ENCODE data around the gene MLF2. TPM values are rescaled to one million over a fixed set of nuclear protein-coding genes. Genes with fewer than 3 reads are reported as not detected.

Gene MLF2
- total and polyA plus RNA-seq, 10 of the 15 experiments (the other 5 are each of a cell fraction or from before 2014, with no cell fraction given), result 13.5 to 222 (median 130) TPM

GRCh38 chr12:6766651-6767349 lies 13.9 kb upstream of the MLF2 start (continued):
- no peak for TF ChIP-seq CEBPZ (IDR thresholded peaks at IDR 0.05; ENCODE audit: low read depth, low read length)
- no peak for TF ChIP-seq MYB (IDR thresholded peaks at IDR 0.05; ENCODE audit: borderline replicate concordance, low read depth, low read length)
- peak in 1 of 2 experiments; percentile 17; a peak in 1 of 3 replicates for TF ChIP-seq EGR1 (IDR thresholded peaks at IDR 0.05; ENCODE audit: borderline replicate concordance in 1 of 2, low read depth in 2 of 2, low read length in 2 of 2)
- TF ChIP-seq HDAC2 (IDR thresholded peaks at IDR 0.05), result no peak
- peak; percentile 73; the same call in 1 of the 2 replicates for TF ChIP-seq LARP7 (IDR thresholded peaks at IDR 0.05)
- TF ChIP-seq NFIC (IDR thresholded peaks at IDR 0.05; ENCODE audit: low read depth, low read length), result no peak
- TF ChIP-seq SIN3A (IDR thresholded peaks at IDR 0.05; ENCODE audit: low read depth, low read length), result 0 out of 2 replicates have a peak, but pooled peaks have one; percentile 30
- no peak for TF ChIP-seq RBBP5 (conservative IDR thresholded peaks at IDR 0.05)
- TF ChIP-seq DPF2 (IDR thresholded peaks at IDR 0.05), result peak; percentile 71; the same call in 1 of the 2 replicates
- no peak for TF ChIP-seq ASH2L (IDR thresholded peaks at IDR 0.05; ENCODE audit: borderline replicate concordance, low read depth)
- peak; percentile 60 for TF ChIP-seq YY1 (IDR thresholded peaks at IDR 0.05; ENCODE audit: low read depth, low read length)
- 0 out of 2 replicates have a peak, but pooled peaks have one; percentile 41 for TF ChIP-seq HDGF (IDR thresholded peaks at IDR 0.05)
- TF ChIP-seq, protein P1, sequence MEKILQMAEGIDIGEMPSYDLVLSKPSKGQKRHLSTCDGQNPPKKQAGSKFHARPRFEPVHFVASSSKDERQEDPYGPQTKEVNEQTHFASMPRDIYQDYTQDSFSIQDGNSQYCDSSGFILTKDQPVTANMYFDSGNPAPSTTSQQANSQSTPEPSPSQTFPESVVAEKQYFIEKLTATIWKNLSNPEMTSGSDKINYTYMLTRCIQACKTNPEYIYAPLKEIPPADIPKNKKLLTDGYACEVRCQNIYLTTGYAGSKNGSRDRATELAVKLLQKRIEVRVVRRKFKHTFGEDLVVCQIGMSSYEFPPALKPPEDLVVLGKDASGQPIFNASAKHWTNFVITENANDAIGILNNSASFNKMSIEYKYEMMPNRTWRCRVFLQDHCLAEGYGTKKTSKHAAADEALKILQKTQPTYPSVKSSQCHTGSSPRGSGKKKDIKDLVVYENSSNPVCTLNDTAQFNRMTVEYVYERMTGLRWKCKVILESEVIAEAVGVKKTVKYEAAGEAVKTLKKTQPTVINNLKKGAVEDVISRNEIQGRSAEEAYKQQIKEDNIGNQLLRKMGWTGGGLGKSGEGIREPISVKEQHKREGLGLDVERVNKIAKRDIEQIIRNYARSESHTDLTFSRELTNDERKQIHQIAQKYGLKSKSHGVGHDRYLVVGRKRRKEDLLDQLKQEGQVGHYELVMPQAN (conservative IDR thresholded peaks at IDR 0.05), result peak; percentile 73; the same call in 1 of the 2 replicates
- TF ChIP-seq, protein P2, sequence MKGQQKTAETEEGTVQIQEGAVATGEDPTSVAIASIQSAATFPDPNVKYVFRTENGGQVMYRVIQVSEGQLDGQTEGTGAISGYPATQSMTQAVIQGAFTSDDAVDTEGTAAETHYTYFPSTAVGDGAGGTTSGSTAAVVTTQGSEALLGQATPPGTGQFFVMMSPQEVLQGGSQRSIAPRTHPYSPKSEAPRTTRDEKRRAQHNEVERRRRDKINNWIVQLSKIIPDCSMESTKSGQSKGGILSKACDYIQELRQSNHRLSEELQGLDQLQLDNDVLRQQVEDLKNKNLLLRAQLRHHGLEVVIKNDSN (IDR thresholded peaks at IDR 0.05; ENCODE audit: borderline replicate concordance, extremely low read length, insufficient read depth, low read depth, low read length), result no peak
- TF ChIP-seq CBX3 (IDR thresholded peaks at IDR 0.05; ENCODE audit: borderline replicate concordance, low read depth), result no peak
- no peak for TF ChIP-seq TARDBP (IDR thresholded peaks at IDR 0.05; ENCODE audit: borderline replicate concordance)
- no peak for TF ChIP-seq SMAD5 (IDR thresholded peaks at IDR 0.05; ENCODE audit: low read depth)
- TF ChIP-seq BACH1 (IDR thresholded peaks at IDR 0.05; ENCODE audit: borderline replicate concordance), result 0 out of 2 replicates have a peak, but pooled peaks have one; percentile 46
- TF ChIP-seq BCLAF1 (IDR thresholded peaks at IDR 0.05), result no peak
- TF ChIP-seq JUNB (IDR thresholded peaks at IDR 0.05), result no peak
- no peak for TF ChIP-seq STAT1 (conservative IDR thresholded peaks at IDR 0.05)
- peak; percentile 94 for TF ChIP-seq IKZF1 (conservative IDR thresholded peaks at IDR 0.05)
- TF ChIP-seq CEBPB (IDR thresholded peaks at IDR 0.05; ENCODE audit: borderline replicate concordance in 1 of 2, low read depth in 2 of 2, low read length in 2 of 2), result no peak

Measured in GM12878 (cell line).